HG03521 (cell line): Measurements from ENCODE around the gene RIF1.

Experiments used
- ATAC-seq: cut with Tn5 transposase; IDR thresholded peaks from one replicate; pipeline ENCODE4 v1.9.1; 2021; ENCODE audit warnings: mild to moderate bottlenecking, moderate library complexity; ENCODE audit not compliant: unreplicated experiment

The RIF1 gene, protein sequence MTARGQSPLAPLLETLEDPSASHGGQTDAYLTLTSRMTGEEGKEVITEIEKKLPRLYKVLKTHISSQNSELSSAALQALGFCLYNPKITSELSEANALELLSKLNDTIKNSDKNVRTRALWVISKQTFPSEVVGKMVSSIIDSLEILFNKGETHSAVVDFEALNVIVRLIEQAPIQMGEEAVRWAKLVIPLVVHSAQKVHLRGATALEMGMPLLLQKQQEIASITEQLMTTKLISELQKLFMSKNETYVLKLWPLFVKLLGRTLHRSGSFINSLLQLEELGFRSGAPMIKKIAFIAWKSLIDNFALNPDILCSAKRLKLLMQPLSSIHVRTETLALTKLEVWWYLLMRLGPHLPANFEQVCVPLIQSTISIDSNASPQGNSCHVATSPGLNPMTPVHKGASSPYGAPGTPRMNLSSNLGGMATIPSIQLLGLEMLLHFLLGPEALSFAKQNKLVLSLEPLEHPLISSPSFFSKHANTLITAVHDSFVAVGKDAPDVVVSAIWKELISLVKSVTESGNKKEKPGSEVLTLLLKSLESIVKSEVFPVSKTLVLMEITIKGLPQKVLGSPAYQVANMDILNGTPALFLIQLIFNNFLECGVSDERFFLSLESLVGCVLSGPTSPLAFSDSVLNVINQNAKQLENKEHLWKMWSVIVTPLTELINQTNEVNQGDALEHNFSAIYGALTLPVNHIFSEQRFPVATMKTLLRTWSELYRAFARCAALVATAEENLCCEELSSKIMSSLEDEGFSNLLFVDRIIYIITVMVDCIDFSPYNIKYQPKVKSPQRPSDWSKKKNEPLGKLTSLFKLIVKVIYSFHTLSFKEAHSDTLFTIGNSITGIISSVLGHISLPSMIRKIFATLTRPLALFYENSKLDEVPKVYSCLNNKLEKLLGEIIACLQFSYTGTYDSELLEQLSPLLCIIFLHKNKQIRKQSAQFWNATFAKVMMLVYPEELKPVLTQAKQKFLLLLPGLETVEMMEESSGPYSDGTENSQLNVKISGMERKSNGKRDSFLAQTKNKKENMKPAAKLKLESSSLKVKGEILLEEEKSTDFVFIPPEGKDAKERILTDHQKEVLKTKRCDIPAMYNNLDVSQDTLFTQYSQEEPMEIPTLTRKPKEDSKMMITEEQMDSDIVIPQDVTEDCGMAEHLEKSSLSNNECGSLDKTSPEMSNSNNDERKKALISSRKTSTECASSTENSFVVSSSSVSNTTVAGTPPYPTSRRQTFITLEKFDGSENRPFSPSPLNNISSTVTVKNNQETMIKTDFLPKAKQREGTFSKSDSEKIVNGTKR (N-terminal part only)

DNA sequence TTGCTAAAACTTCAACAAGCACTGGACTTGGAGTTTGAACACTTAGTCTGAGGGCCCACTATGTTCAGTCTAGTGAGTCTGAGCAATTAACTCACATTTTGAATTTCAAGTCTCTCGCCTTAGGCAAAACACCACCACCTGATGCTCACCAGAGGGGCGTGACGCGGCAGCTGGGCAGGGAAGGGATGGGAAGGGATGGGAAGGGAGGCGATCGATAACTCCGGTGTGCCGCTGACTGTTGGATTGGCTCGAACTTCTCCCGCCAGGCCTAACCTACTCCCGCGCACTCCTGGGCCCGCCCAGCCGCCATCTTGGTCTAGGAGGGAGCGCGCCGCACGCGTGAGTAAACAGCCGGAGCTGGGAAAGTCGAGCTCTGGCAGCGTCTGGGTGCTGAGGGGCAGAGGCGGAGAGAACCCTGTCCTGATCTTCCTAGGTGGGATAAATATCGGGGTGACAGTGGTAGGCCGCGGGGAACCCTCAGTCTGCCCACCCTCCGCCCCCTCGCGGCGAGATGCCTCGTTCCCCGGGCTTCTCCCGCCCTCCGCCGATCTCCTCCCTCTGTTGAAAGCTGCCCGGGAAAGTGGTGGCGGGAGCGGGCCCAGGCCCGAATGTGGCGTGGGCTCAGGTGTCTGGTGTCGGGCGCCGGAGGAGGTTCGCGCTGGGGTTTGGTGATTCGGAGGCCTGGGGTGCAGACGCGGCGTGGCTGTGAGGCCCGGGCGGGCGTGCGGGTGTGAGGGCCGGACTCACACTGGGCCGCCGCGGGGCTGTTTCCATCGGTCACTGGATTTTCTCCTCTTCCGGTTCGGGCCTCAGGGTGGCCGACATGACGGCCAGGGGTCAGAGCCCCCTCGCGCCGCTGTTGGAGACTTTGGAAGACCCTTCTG, at the start of gene RIF1:
Gene RIF1, plus strand, starts transcription at position 302 of the 884 bp plus-strand sequence. Its CDS starts 522 bp downstream, at position 824.
- peak; percentile 89 for ATAC-seq

DNA sequence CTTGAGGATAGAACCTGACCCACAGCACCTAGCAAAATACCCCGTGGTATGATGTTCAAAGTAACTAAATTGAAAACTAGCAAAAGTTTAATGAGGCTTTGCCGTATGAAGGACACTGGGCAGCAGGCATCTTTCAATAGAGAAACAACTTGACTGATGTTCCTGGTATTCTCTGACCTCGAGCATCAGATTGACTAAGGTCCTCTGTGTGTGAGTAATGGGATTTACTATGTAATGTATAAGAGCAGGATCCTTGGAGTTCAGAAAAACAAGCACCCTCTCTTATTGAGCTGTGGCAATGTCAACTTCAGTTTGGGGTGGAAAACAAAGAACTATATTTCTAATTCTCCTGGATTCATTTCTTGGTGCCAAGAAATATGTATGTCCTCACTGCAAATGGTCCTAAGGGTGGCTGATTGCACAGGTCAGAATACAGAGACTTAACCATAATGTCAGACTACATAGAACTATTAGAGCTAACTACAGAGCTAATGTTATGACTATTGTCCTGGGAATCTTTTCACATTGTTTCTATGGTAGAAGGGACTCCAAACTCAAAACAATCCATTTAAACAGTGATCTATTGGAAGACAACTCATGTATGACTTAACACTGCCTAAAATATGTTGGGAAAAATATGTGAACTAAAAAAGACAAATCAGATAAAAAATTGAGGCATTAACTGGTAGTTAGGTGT, 47.9 kb upstream of the RIF1 start:
- ATAC-seq = no peak

DNA sequence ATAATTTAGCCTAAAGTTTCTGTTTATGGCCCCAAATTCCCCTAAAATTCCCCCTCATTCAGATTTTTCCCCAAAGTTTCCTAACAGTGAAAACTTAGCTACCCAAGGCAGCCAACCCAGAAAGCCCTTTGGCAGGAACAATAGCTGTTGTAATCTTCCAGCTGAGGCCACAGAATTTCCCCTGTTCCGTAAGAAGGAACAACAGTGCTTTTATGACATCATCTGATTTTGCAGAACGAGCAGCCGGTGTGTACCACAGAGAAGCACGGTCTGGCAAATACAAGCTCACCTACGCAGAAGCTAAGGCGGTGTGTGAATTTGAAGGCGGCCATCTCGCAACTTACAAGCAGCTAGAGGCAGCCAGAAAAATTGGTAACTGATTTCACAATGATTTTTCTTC, 46.0 kb upstream of the RIF1 start:
- no peak for ATAC-seq

DNA sequence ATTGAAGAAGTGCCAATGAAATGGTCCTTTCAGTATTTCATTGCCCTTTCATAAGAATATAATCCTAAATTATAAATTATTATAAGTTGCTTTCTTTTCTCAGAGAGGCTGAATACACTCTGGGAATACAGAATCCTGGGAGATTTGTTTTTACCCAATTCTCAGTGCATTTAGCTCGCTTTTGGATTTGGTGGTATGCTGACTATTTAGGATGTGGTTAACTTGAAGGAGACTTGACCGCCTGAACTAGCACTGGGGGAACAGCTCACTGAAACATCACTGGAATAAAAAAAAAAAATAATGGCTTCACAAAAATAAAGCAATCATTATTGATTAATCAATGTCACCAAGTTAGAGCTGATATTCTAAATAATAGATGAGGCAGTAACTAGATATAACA, 42.1 kb upstream of the RIF1 start:
- ATAC-seq = no peak

DNA sequence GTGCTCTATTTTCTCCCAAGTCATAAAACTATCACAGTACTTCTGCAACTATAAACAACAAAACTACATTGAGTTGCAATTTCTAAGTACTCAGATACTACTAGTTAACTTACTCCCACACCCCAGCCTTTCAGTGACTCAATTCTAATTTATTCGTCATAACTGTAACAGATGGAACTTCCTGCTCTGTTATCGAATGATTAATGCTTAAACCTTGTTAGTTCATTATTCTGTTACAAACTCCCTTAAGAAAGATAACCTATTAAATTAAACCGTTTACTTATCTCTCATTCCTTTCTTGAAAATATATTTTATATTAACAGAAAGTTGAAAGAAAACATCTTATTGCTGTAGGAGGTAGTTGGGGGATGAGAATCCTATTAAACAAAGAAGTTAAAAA, 35.3 kb upstream of the RIF1 start:
- peak; percentile 97 for ATAC-seq

DNA sequence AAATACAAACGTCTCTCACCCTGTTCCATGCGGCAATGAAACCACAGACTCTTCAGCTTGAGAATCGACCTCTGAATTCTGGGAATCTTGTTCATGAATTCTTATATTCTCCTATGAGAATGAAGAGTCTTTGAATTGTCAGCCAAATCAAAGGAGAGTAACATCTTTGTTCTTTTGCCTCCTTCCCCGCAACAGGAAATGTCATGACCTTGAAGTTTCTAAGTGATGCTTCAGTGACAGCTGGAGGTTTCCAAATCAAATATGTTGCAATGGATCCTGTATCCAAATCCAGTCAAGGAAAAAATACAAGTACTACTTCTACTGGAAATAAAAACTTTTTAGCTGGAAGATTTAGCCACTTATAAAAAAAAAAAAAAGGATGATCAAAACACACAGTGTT, 30.5 kb upstream of the RIF1 start:
- no peak for ATAC-seq

DNA sequence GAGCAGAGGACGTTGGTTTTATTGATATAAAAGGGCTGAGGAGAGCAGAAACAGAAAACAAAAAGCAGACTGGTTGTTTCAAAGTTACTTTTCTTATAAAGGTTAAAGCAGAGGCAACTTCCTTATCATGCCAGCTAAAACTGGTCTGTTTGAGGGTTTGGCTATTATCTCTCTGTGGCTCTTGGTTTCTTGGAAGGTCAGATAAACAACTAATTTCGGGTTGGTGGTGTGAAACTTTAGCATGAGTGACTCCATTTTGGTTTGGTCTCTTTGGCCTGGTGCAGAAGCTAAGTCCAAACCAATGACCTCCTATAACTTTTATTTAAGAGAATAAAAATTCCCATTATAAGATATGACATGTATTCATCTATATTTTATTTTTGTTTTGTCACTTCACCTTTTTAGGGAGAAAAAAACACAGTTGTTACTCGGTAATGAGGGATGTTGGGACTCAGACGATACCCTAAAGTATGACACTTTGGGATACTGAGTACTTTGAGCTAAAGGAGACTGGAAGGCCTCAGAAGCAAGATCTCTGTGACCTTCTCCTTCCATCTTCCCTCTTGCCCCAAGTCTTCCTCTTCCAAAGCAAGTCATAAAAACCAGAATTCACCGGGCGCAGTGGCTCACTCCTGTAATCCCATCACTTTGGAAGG, 29.0 kb upstream of the RIF1 start:
- no peak for ATAC-seq

DNA sequence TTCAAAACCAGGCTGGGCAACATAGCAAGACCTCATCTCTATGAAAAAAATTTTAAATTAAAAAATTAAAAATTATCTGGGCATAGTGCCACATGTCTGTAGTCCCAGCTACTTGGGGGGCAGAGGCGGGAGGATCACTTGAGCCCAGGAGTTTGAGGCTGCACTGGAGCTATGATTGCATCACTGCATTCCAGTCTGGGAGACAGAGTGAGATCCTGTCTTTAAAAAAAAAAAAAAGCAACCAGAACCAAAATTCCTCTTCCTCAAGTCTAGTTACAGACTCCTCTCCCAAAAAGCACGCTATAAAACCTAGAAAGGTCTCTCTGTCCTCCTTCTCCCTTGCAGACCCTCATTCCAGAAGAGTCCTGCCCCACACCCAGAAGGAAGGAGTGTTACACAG, 28.4 kb upstream of the RIF1 start:
- no peak for ATAC-seq

DNA sequence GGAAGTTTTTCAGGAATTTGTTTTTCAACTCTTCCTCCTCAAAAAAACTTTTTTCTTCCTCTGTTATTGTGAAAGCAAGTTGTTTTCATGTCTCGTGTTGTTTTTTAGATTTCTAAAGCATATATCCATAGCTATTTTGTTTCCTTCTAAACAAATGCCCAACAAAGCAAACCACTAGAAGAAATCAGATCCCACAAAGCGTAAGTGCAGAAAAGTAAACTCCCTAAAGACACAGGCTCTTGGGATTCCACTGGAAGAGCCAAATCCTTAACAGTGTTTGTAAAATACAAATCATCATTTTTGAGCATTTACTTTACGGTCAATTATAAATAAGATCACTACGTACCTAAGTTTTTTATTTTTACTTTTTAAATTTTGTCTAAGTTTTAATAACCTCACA, 21.7 kb upstream of the RIF1 start:
- ATAC-seq = no peak

DNA sequence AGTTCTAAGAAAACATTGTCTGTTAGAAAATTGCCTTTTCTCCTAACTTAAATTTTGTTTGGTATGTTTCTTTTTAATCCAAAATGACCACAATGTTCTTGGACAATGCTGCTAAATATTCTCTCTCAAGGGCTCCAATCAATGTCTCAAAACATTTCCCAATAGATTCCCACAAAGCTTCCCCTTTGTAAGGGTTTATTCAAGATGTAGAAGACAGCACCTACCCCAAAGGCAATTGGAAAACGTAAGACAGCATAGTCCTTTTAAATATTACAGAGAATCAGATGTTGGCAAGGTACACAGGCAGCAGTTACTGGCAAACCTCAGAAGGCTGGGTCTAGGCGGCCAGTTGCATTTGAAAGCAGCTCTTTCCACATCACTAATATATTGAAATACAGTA, 18.3 kb upstream of the RIF1 start:
- ATAC-seq = no peak

DNA sequence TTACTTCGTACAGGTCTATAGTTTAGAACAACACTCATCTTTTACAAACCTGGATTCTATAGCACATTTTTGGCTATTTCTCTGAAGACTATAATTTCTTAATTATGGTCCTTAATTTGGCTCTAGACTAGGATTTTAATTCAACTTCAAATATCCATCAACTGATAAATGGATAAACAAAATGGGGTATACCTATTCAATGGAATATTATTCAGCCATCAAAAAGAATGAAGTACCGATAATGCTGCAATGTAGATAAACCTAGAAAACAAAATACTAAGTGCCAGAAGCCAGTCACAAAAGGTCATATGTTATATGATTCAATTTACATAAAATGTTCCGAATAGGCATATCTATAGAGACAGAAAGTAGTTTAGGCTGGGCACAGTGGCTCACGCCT, 15.2 kb upstream of the RIF1 start:
- no peak for ATAC-seq

DNA sequence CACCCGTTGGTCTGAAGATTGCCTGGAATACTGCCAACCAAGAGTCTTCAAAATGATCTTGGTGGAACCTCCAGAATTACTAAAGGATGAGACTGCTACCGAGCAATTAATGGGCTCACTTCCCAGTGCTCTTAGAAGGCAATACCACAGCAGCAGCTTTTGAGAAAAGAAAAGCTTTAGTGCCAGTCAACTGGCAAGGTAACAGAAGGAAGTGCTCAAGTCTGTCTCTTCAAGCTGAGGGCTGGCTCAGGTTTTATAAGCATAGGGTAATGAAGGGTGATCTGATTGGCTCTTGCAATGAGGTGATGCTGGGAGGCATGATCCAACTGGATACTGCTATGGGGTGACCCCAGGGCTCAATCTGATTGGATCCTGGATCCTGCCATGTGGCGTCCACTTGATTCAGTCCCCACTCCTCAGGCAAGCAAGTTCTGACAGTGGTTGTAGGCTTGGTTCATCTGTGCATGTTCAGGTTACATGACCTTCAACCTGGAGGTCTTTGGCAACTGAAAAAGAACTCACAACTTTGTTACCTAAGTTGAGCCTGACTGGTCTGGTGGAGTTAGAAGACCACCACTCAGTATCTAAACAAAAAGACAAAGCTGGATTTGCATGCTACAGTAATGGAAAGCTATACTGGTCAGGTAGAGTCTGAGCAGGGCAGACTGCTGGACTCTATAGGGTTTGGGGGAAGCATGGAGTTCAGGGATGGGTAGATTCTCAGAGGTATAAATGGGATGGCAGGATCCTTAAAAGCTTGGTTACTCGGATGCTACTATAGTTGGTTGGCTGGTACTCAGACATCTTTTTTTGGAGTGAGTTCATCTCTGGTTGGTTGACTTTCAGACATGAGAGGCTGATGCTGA, 14.0 kb upstream of the RIF1 start:
- ATAC-seq = no peak

DNA sequence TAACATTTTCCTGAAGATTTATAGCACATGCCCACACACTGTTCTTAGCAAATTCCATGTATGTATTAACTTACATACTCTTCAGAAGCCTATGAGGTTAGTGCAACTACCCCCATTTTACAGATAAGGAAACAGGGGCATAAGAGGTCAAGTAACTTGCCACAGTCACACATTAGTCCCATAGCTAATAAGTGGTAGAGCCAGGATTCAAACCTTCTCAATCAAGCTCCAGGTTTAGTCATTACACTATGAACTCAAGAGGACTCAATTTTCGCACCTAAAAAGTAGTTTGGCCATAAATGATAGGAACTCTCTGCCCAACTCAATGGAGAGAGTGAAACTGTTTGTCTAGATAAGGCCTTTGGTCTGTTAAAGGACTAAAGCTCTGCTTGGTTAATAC, 9.7 kb upstream of the RIF1 start:
- no peak for ATAC-seq

DNA sequence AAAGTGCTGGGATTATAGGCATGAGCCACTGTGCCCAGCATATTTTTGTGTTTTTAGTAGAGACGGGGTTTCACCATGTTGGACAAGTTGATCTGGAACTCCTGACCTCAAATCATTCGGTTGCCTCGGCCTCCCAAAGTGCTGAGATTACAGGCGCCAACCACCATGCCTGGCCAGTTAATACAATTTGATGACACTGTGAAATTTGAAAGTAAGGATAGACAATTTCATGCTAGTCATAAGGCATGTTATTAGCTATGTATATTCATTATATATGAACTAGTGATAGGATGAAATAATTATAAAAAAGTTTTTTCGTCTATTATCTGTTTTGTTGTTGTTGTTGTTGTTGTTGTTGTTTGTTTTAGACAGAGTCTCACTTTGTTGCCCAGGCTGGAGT, 8.6 kb upstream of the RIF1 start:
- ATAC-seq = no peak

DNA sequence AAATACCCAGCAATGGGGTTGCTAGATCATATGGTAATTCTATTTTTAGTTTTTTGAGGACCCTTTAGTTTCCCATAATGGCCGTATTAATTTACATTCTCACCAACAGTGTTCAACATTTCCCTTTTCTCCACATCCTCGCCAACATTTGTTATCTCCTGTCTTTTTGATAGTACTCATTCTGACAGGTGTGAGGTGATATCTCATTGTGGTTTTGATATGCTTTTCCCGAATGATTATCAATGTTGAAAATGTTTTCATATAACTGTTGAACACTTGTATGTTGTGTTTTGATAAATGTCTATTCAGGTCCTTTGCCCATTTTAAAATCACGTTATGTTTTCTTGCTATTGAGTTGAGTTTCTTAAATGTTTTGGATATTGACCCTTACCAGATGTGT, 5.8 kb upstream of the RIF1 start:
- no peak for ATAC-seq

DNA sequence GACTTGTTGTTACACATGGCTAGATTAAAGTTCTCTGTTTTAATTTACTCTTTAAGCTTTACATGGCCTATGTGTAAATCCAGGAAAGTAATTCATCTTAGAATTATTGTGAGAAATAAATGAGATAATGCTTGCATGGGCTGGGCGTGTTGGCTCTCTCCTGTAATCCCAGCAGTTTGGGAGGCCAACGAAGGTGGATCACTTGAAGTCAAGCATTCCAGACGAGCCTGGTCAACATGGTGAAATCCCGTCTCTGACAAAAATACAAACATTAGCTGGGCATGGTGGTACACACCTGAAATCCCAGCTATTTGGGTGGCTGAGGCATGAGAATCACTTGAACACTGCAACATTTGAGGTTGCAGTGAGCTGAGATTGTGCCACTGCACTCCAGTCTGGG, 4.3 kb upstream of the RIF1 start:
- no peak for ATAC-seq

DNA sequence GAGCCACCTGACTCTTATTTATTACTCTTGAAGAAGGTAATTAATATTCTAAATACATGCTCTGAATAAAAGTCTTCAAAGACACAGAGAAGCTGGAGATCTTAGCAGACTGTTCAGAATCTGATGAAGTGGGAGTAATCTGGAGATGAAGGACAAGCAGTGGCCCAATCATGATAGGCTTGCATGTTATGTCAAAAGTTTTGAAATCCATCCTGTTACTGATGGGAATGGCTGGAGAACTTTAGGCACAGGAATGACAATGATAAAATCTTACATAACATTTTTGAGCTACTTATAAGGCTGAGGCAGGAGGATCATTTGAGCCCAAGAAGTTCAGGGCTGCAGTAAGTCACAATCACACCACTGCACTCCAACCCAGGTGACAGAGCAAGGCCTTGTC, 2.4 kb upstream of the RIF1 start:
- no peak for ATAC-seq
